Hepatocyte (in vitro differentiated cells): ENCODE measurements around the gene PRKCA.

Experiments
- CTCF ChIP-seq: fragments of 200-600 bp; sonication (generic); IDR thresholded peaks from 2 replicates; pipeline ENCODE4 v1.5.1; 2016; ENCODE audit warnings: antibody characterized with exemption, mild to moderate bottlenecking; ENCODE audit not compliant: poor library complexity
- EZH2 ChIP-seq: fragments of 200-600 bp; sonication (generic); IDR thresholded peaks from 2 replicates; pipeline ENCODE4 v1.6.1; 2016; ENCODE audit warnings: antibody characterized with exemption, mild to moderate bottlenecking, borderline replicate concordance
- EZH2phosphoT487 ChIP-seq: fragments of 200-600 bp; sonication (generic); IDR thresholded peaks from one replicate; pipeline ENCODE4 v1.6.1; 2018; ENCODE audit warnings: antibody characterized with exemption, mild to moderate bottlenecking, low read depth, moderate library complexity; ENCODE audit not compliant: unreplicated experiment, severe bottlenecking

- no peak for TF ChIP-seq CTCF
- no peak for TF ChIP-seq EZH2
- no peak for TF ChIP-seq EZH2phosphoT487
Measured at GRCh38 chr17:66357037-66357436, 54.6 kb downstream of the PRKCA start.
